Parathyroid adenoma (tissue), 2 donors: ENCODE results near the gene RAD9A.

ENCODE experiments used
- H2AFZ ChIP-seq: fragments of 300-600 bp; sonication (generic); one replicate; pipeline ENCODE4 v1.7.0; 2017; ENCODE audit warnings: antibody characterized with exemption, mild to moderate bottlenecking
- H3K27ac ChIP-seq: fragments of 300-600 bp; sonication (generic); one replicate; pipeline ENCODE4 v1.7.0; 2017
- H3K27me3 ChIP-seq: fragments of 300-600 bp; sonication (generic); one replicate; pipeline ENCODE4 v1.7.0; 2017; ENCODE audit warnings: low read length; ENCODE audit not compliant: control insufficient read depth, insufficient read depth
- H3K36me3 ChIP-seq: fragments of 300-600 bp; sonication (generic); one replicate; pipeline ENCODE4 v1.7.0; 2017; ENCODE audit warnings: low read length; ENCODE audit not compliant: control insufficient read depth, insufficient read depth
- H3K4me1 ChIP-seq: fragments of 300-600 bp; sonication (generic); one replicate; pipeline ENCODE4 v1.7.0; 2017; ENCODE audit warnings: control low read depth
- H3K4me2 ChIP-seq: fragments of 300-600 bp; sonication (generic); one replicate; pipeline ENCODE4 v1.7.0; 2017; ENCODE audit warnings: low read length
- H3K4me3 ChIP-seq: fragments of 300-600 bp; sonication (generic); one replicate; pipeline ENCODE4 v1.7.0; 2017; ENCODE audit warnings: low read depth, low read length
- H3K79me2 ChIP-seq: fragments of 300-600 bp; sonication (generic); one replicate; pipeline ENCODE4 v1.7.0; 2017; ENCODE audit warnings: control low read depth
- H3K9ac ChIP-seq: fragments of 300-600 bp; sonication (generic); one replicate; pipeline ENCODE4 v1.7.0; 2017; ENCODE audit warnings: mild to moderate bottlenecking
- H3K9me3 ChIP-seq: fragments of 300-600 bp; sonication (generic); one replicate; pipeline ENCODE4 v1.7.0; 2017; ENCODE audit warnings: low read length; ENCODE audit not compliant: control insufficient read depth
- CTCF ChIP-seq: fragments of 300-600 bp; sonication (generic); IDR thresholded peaks from one replicate; pipeline ENCODE4 v1.7.0; 2017; ENCODE audit warnings: antibody characterized with exemption, mild to moderate bottlenecking
- donor health status: primary hyperparathyroidism.

RAD9A gene

GRCh38 chr11:67347964-67348749 lies 43.6 kb upstream of the RAD9A start:
- Histone ChIP-seq H3K27me3 (no peaks in the 10 kb centered on the region), H3K4me3 (no peak overlapping the region), H3K9ac (no peak overlapping the region), H2AFZ (no peak overlapping the region), H3K27ac (no peak overlapping the region), H3K4me1 (peaks cover 4% of the 10 kb centered on the region), H3K9me3 (no peaks in the 10 kb centered on the region), H3K79me2 (peaks cover 2% of the 10 kb centered on the region), H3K4me2 (no peak overlapping the region), H3K36me3 (no peaks in the 10 kb centered on the region)
- no peak for TF ChIP-seq CTCF

GRCh38 chr11:67349036-67349435 lies 42.8 kb upstream of the RAD9A start:
- Histone ChIP-seq H3K27ac (no peak overlapping the region), H3K4me3 (no peak overlapping the region), H3K9me3 (no peaks in the 10 kb centered on the region), H3K9ac (no peak overlapping the region), H2AFZ (no peak overlapping the region), H3K4me1 (peaks cover 8% of the 10 kb centered on the region), H3K36me3 (no peaks in the 10 kb centered on the region), H3K79me2 (peaks cover 2% of the 10 kb centered on the region), H3K4me2 (no peak overlapping the region), H3K27me3 (no peaks in the 10 kb centered on the region)
- TF ChIP-seq CTCF = no peak

- H3K27ac ChIP-seq = no peak overlapping the region
- H2AFZ ChIP-seq = no peak overlapping the region
- no peak overlapping the region for H3K4me3 ChIP-seq
- H3K27me3 ChIP-seq = no peaks in the 10 kb centered on the region
- H3K4me2 ChIP-seq = no peak overlapping the region
- no peak overlapping the region for H3K9ac ChIP-seq
- H3K36me3 ChIP-seq = no peaks in the 10 kb centered on the region
- peaks cover 2% of the 10 kb centered on the region for H3K79me2 ChIP-seq
- no peak for TF ChIP-seq CTCF
- H3K4me1 ChIP-seq = peaks cover 8% of the 10 kb centered on the region
- no peaks in the 10 kb centered on the region for H3K9me3 ChIP-seq
These were observed 42.3 kb upstream of the RAD9A start for GRCh38 chr11:67349457-67349856.

GRCh38 chr11:67349928-67350465 lies 41.8 kb upstream of the RAD9A start:
- Histone ChIP-seq H3K4me1 (peaks cover 8% of the 10 kb centered on the region), H3K9ac (no peak overlapping the region), H3K79me2 (peaks cover 2% of the 10 kb centered on the region), H3K4me3 (no peak overlapping the region), H3K27ac (no peak overlapping the region), H3K9me3 (no peaks in the 10 kb centered on the region), H3K4me2 (no peak overlapping the region), H3K27me3 (no peaks in the 10 kb centered on the region), H3K36me3 (no peaks in the 10 kb centered on the region), H2AFZ (no peak overlapping the region)
- no peak for TF ChIP-seq CTCF
